GM21360 (cell line): Measurements from ENCODE around the gene AHCYL1.
"Not testable (repeated sequence)": the region's sequence is repeated elsewhere in the genome, so short reads cannot be mapped to it uniquely, and the experiment has no call there.

Experiments
- ATAC-seq: cut with Tn5 transposase; IDR thresholded peaks from one replicate; pipeline ENCODE4 v1.9.1; 2021; ENCODE audit warnings: mild to moderate bottlenecking, moderate library complexity; ENCODE audit not compliant: unreplicated experiment

Gene AHCYL1

DNA sequence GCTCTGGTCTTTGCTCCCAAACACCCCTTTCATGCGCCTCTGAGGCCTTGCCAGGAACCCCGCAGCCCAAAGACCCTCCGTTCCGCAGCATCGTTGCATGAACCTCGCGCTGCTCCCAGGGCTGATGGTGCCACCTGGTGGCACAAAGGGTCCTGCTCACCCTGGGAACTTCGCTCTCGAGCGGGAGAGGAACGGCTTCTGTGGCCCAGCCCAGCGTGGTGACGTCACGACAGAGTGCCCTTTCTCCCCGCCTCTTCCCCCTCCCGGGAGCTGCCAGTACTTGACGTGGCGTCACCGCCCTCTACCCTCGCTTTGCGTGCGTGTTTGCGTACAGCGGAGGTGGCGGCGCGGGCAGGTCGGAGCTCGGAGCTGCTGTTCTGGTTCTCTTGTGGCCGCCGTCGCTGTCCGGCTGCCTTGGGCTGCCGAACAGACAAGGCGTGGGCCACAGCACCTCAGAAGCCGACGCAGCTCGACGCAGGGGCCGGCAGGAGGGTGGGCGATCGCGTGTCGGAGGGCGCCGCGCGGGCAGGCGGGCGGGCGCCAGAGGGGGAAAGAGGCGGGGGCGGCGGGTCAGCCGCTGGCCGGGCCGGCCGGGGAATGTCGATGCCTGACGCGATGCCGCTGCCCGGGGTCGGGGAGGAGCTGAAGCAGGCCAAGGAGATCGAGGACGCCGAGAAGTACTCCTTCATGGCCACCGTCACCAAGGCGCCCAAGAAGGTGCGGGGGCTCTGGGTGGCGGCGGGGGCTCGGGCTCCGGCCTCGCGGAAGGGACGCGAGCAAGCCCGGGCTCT lies at the start of gene AHCYL1:
TSS of gene AHCYL1 (plus strand) at position 310 of the 791 bp plus-strand sequence. CDS start at position 598, 288 bp downstream.
- ATAC-seq = peak; percentile 90

DNA sequence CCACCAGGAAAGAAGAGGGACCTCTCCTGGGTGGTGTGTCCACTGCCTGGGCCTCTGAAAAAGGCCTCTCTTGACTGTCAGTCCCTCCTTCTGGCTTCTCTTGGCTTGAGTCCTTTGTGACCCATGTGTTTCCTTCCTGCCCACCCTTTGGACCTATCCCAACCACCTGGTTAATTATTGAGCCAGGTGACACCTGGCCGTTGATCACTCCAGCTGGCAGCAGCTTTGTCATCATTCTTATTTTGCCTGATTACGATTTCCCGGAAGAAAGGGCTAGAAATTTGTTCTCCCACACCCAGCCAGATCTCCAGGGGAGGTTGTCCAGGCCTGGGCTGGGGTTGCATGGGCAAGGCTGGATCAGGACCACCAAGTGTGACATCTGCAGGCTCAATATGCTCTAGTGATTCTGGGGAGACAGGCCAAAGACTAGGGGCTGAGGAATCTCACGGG lies 49.1 kb upstream of the AHCYL1 start:
- ATAC-seq = no peak

DNA sequence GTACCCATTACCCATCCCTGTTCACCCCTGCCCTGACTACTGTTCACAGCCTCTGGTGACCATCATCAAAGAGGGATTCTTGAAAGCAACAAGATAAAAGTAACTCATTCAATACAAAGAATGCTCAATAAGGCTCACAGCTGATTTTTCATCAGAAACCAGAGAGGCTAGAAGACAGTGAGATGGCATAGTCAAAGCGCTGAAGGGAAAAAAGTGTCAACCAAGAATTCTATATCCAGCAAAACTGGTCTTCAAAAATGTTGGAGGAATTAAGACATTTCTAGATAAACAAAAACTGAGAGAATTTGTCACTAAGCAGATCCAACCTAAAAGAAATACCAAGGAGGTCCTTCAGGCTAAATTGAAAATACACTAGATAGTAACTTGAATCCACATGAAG lies 46.8 kb upstream of the AHCYL1 start:
- no peak for ATAC-seq

- no peak for ATAC-seq
Measured at GRCh38 chr1:109938556-109938955, 46.0 kb upstream of the AHCYL1 start.

DNA sequence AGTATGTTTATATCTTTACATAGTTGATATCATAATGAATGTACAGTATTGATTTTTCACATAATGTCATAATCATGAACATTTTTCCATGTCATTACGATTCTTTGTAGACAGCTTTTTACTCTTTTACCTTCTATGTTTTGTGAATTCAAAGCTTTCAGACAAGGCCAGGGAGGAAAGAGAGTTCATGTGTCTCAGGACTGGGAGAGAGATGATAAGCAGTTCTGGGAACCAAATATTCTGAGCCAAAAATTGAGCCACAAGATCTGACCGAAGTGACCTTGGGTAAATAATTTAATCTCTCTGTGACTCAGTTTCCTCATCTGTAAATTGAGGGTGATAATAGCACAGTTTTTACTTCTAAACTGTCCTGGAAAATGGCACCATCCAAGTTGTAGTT lies 42.1 kb upstream of the AHCYL1 start:
- ATAC-seq = no peak

DNA sequence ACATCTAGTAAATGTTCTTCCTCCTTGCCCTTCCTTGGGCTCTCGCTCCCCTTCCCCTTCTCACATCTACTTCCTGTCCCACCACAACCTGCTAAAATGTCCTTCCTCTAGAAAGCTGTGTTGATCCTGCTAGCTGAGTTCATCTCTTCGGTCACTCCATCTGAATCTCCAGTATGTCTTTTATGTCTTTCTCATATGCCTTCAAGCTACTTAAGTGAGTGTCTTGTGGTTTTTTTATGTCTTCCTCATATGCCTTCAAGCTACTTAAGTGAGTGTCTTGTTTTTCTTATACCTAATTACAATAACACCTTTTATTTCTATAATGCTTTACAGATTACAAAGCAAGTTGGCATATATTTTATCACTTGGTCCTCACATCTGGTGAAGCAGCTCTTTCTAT lies 40.0 kb upstream of the AHCYL1 start:
- no peak for ATAC-seq

DNA sequence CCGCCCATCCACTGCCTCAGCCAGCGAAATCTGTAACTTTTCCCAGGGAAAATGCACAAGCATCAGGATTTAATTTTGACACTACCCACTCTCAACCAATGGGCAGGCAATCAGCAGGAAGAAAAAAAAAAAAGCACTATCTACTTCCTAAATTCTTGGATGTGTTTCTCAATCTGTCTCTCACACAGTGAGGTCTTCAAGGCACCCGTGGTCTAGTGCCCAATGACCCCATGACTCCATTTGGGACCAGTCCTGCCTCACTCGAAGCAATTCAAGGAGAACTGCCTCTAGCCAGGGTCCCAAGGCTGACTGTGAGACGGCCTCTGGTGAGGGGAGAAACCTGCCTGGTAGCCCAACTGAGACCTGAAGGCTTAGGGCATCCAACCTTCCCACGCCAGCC lies 38.1 kb upstream of the AHCYL1 start:
- no peak for ATAC-seq

- ATAC-seq = no peak
Measured at GRCh38 chr1:109947582-109948284, 36.8 kb upstream of the AHCYL1 start.

DNA sequence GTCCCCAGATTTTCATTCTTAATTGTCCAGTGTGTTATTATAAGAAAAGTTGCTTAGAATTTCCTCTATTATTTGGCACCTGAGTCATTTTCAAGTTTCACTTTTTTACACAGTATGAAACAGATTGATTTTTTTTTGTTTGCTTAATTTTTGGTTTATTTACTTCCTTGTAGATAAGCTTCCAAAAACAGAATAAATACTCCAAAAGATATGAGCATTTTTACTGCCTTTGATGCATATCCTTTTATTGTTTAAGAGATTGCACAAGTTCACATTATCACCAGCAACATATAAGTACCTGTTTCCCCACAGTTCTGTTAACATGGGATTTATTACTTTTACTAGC lies 36.3 kb upstream of the AHCYL1 start:
- ATAC-seq = no peak

GRCh38 chr1:109950038-109950437 lies 34.5 kb upstream of the AHCYL1 start:
- no peak for ATAC-seq

GRCh38 chr1:109950509-109950908 lies 34.1 kb upstream of the AHCYL1 start:
- no peak for ATAC-seq

GRCh38 chr1:109951501-109951900 lies 33.1 kb upstream of the AHCYL1 start:
- not testable (repeated sequence) for ATAC-seq

GRCh38 chr1:109954041-109954512 lies 30.5 kb upstream of the AHCYL1 start:
- no peak for ATAC-seq

- ATAC-seq = no peak
Measured at GRCh38 chr1:109959632-109959973, 25.0 kb upstream of the AHCYL1 start.

GRCh38 chr1:109959974-109960744 lies 24.4 kb upstream of the AHCYL1 start:
- ATAC-seq = no peak

DNA sequence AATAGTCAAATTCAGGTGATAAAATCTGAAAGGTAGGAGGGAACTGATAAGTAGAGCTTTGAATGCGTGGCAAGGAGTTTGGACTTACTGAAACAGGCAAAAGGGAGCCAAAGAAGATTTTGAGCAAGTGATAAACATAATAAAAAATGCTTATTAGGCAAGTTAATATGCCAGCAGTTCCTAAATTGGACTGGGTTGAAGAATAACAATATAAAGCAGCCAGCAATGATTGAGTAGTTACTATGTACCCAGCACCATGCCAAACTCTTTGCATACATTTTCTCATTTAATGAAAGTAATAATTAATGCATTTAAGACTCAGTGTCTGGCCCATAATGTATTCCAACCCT lies 23.8 kb upstream of the AHCYL1 start:
- ATAC-seq = no peak

DNA sequence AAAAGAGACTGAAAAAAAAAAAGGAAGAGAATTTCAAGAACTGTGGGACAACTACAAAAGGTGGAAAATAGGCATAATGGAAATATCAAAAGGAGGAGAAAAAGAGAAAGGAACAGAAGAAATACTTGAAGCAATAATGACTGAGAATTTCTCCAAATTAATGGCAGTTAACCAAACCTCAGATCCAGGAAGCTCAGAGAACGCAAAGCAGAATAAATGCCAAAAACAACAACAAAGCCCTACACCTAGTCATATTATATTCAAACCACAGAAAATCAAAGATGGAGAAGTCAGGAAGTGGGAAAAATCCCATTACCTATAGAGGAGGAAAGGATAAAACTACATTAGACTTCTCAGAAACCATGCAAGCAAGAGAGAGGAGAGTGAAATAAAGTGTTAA lies 20.7 kb upstream of the AHCYL1 start:
- ATAC-seq = no peak

- no peak for ATAC-seq
Measured at GRCh38 chr1:109969146-109969829, 15.3 kb upstream of the AHCYL1 start.

DNA sequence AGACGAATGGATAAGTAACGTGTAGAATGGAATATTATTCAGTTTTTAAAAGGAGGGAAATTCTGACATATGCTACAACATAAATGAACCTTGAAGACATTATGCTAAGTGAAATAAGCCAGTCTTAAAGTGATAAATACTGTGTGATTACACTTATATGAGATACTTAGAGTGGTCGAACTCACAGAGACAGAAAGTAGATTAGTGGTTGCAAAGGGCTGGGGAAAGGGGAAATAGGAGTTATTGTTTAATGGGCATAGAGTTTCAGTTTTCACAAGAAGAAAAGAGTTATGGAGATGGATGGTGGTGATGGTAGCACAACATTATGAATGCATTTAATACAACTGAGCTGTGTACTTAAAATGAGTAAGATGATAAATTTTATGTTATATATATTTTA lies 14.7 kb upstream of the AHCYL1 start:
- ATAC-seq = no peak

GRCh38 chr1:109971559-109971958 lies 13.0 kb upstream of the AHCYL1 start:
- no peak for ATAC-seq

GRCh38 chr1:109974191-109974590 lies 10.4 kb upstream of the AHCYL1 start:
- ATAC-seq = no peak
